PFSK-1 (cell line): ENCODE measurements around the gene PAX1.

Experiments
- FOXP2 ChIP-seq: optimal IDR thresholded peaks from 2 replicates; pipeline ENCODE3; 2011; ENCODE audit warnings: borderline replicate concordance, control low read depth, inconsistent platforms; ENCODE audit not compliant: insufficient read depth; ENCODE audit errors: extremely low read length, extremely low read depth
- POLR2AphosphoS5 ChIP-seq: IDR thresholded peaks from 2 replicates; pipeline ENCODE4 v1.6.1; 2012; ENCODE audit warnings: low read depth, mild to moderate bottlenecking, control low read depth, low read length, moderate library complexity
- SIN3A ChIP-seq: IDR thresholded peaks from 2 replicates; pipeline ENCODE4 v1.6.1; 2012; ENCODE audit warnings: mild to moderate bottlenecking, low read length, moderate library complexity, borderline replicate concordance; ENCODE audit not compliant: insufficient read depth
- TAF1 ChIP-seq: IDR thresholded peaks from 2 replicates; pipeline ENCODE4 v1.6.1; 2012; ENCODE audit warnings: low read length, control low read depth, borderline replicate concordance; ENCODE audit not compliant: insufficient read depth
- TF ChIP-seq, protein P1 (sequence below), 2 experiments: IDR thresholded peaks; 2 replicates each; pipeline versions ENCODE4 v1.6.1 to v1.8.0; 2011 to 2012; ENCODE audit warnings: low read depth in 2 of 2, low read length in 2 of 2, control low read depth in 1 of 2, inconsistent platforms in 1 of 2, mild to moderate bottlenecking in 1 of 2, moderate library complexity in 1 of 2; ENCODE audit not compliant: insufficient read depth in 1 of 2

PAX1 gene

DNA sequence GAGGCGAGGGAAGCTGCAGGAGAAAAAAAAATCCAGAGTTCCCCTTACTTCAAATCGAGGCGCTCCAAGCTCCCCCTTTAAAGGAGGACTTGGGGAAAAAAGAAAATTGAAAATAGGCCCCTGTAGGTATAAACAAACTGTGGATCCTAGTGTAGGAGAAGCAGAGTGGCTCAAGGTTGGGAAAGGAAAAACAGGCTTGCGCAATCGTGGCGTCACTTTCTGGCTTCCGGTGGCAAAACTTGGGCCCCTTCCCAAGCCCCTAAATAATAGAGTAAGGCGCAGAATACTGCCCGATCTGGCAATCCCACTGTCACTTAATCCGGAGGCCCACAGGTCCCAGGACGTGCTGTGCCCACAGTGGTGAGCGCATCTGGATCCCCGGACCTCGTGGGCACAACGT lies 8.0 kb downstream of the PAX1 start:
- TF ChIP-seq FOXP2: no peak
- TF ChIP-seq SIN3A: no peak
- TF ChIP-seq, protein P1, sequence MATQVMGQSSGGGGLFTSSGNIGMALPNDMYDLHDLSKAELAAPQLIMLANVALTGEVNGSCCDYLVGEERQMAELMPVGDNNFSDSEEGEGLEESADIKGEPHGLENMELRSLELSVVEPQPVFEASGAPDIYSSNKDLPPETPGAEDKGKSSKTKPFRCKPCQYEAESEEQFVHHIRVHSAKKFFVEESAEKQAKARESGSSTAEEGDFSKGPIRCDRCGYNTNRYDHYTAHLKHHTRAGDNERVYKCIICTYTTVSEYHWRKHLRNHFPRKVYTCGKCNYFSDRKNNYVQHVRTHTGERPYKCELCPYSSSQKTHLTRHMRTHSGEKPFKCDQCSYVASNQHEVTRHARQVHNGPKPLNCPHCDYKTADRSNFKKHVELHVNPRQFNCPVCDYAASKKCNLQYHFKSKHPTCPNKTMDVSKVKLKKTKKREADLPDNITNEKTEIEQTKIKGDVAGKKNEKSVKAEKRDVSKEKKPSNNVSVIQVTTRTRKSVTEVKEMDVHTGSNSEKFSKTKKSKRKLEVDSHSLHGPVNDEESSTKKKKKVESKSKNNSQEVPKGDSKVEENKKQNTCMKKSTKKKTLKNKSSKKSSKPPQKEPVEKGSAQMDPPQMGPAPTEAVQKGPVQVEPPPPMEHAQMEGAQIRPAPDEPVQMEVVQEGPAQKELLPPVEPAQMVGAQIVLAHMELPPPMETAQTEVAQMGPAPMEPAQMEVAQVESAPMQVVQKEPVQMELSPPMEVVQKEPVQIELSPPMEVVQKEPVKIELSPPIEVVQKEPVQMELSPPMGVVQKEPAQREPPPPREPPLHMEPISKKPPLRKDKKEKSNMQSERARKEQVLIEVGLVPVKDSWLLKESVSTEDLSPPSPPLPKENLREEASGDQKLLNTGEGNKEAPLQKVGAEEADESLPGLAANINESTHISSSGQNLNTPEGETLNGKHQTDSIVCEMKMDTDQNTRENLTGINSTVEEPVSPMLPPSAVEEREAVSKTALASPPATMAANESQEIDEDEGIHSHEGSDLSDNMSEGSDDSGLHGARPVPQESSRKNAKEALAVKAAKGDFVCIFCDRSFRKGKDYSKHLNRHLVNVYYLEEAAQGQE (IDR thresholded peaks at IDR 0.05; ENCODE audit: insufficient read depth in 1 of 2, low read depth in 2 of 2, low read length in 2 of 2): no peak
- TF ChIP-seq TAF1: no peak
- TF ChIP-seq POLR2AphosphoS5: no peak

DNA sequence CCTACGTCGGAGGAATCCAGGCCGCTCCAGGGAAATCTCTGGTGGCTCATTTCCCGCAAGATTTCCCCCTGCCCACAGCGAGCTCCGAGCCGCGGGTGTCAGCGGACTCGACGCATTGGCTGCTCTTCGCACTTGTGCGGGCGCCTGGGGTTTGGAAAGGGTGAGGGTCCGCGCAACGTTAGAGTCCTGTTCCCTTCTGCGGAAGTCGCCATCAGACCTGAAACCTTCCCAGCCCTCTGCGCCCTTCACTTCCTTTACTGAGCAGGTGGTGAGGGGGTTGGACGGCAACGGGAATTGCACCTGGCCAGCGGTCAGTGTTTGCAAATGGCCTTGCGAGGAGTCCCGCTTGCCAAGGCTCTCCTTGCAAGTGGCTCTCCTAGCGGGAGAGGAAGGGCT lies 8.4 kb downstream of the PAX1 start:
- TF ChIP-seq TAF1 (no peak), POLR2AphosphoS5 (no peak), SIN3A (no peak), FOXP2 (no peak)
- TF ChIP-seq, protein P1 (IDR thresholded peaks at IDR 0.05; ENCODE audit: insufficient read depth in 1 of 2, low read depth in 2 of 2, low read length in 2 of 2): no peak

DNA sequence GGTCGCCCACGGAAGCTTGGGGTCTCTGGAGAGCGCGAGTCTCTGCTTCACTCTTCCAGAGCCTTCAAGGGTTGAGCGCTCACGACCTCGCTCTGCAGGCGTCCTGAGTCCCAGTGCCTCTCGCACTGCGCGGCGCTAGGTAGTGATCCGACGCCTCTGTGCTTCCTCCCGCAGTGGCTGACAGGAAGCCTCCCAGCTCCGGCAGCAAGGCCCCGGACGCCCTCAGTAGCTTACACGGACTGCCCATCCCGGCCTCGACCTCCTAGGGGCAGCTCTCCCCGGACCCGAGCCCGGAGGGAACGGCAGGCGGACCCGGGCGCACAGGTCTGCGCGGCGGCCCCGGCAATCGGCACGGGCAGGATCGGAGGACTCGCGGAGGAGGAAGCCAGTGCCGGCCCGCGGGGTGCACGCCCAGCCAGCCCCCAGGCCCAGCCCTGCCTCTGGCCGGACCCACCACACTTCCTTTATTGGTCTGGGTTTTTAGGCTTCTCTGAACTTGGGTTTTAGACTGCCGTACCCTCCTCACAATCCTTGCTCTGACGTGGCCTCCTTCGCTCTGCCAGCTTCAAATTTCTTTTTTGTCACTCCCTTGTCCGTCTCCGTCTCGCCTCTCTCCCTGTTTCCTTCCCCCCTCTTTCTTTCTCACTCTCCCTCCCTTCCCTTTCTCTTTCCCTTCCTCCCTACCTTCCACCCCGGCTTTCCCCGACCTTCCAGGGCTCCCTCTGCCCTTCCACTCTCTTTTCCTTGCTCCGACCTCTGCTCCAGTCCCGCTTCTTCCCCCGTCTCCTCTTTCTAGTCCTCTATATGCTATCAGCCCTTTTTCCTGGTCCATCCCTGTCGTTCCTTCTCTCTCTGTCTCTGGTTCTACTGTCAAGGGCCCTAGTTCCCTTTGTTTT lies 9.1 kb downstream of the PAX1 start:
- TF ChIP-seq, protein P1 (IDR thresholded peaks at IDR 0.05; ENCODE audit: insufficient read depth in 1 of 2, low read depth in 2 of 2, low read length in 2 of 2): no peak
- TF ChIP-seq POLR2AphosphoS5: no peak
- TF ChIP-seq SIN3A: no peak
- TF ChIP-seq FOXP2: no peak
- TF ChIP-seq TAF1: no peak

DNA sequence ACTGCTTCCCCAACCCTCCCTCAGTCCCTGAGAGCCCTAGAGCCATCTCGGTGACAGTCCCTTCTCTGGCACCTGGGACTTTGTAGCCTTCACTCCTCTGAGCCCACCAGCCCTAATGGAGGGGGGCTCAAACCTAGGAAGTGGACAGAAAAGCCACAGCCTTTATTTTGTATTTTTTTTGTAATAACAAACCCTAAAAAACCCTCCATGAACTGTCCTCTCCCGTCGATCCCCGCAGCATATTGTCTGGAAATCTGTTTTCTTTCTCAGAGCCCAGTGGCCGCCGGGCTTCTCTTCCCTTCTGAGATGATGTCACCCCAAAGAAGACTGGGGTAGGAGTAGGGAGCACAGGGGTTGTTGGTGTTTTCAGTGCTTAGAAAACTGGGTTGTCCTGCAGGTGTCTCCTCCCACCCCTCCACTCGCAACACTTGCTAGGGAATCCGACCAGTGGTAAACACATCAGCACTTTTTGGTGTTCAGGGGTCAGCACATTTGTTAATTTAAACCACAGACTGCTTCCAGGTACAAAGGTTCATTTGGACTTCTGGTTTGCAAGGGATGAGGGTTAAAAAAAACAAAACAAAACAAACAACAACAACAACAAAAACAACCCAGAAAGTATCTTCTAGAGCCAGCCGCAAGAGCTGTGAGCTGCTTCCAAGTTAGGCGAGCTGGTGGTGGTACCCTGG lies 9.9 kb downstream of the PAX1 start:
- no peak for TF ChIP-seq FOXP2
- TF ChIP-seq TAF1: no peak
- no peak for TF ChIP-seq SIN3A
- TF ChIP-seq, protein P1 (IDR thresholded peaks at IDR 0.05; ENCODE audit: insufficient read depth in 1 of 2, low read depth in 2 of 2, low read length in 2 of 2): no peak
- TF ChIP-seq POLR2AphosphoS5: no peak
